GM21529 (cell line): ENCODE measurements around the gene SPATS2L.

Experiments
- ATAC-seq: cut with Tn5 transposase; IDR thresholded peaks from one replicate; pipeline ENCODE4 v1.9.1; 2021; ENCODE audit not compliant: unreplicated experiment

The SPATS2L gene

DNA sequence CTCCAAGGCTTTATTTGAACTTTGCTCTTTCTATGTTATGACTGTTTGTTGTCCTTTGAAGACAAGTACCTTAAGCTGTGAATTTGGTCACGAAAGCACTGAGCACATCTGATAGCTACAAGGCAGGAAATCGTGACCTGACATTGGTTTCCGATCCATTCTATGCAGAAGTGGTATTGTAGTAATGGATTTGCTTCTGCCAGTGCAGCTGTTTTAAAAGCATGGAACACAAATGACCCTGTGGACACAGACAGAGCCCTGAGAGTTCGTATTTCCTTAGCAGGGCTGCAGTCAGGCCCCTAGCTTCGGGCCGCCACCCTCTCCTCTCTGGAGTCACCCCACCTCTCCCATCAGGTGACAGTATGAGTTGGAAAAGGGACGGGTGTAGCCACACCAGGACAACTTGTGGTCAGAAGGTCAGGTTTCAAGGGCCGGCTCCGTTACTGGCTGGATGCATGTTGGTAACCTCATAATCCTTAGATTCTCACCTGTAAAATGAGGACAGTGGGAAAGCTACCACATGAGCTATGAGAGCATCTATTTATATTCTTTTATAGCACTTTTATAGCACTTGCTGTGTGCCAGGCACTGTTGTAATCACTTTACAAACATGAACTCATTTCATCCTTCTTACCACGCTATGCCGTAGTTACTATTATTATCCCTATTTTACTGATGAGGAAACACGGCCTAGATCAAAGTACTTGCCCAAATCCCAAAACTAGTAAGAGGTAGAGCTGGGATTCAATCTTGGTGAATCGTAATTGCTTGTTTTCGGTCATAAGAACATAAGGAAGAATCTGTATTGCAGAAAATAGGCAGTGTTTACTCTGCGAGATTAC lies 70.2 kb downstream of the SPATS2L start:
- ATAC-seq, result no peak

- no peak for ATAC-seq
These were observed 71.2 kb downstream of the SPATS2L start for GRCh38 chr2:200377355-200378336.

DNA sequence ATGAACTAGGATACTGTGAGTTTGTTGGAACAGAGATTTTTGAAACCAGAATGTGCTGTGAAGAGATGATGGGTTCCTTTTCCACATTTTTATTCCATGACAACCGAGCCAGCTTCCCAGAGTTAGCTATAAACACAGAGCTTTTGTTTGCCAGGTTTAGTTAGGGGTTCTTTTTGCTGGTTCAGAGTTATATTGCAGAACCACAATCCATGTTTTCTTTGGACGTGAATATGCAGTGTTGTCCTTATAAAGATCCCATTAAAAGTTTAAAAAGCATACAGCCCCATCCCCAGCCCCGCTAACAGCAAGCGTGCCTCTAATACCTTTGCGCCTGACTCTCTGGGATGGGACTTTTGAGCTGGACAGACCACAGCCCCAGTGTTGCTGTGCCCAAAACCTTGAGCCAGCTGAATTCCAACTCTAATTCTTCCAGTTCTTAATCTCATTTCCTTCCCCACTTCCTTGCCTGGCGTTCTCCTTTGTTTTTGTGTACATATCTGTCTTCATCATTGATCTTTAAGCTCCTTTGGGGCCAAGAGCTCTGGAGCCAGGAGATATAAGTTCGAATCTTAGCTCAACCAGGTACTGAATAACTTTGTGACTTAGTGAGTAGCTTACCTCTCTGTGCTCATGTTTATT lies 72.3 kb downstream of the SPATS2L start:
- ATAC-seq, result no peak

DNA sequence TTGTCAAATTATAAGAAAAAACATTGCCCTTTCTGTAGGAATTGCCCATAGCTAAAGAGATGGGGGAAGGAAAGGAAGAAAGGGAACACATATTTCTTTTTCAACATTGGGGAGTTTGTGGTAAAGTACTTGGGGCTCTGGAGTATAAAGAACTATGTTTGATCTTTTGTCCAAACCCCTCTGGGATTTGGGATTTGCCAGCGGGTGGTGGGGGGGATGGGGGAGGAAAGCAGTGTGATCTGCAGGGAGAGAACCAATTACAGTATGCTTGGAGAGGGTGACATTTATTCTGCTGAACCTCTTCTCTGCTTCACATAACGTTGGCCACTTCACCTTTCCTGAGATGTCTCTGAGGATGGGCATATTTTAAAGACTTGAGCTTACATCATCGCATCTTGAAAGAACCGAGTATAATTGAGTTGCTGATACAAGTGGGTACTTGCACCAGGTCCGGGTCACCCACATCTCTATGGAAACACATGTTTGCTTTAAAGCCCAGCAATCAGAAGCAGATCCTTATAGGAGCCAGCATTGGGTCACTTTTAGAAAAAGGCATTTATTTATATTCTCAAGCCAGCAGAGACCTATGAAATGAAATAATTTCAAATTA lies 73.1 kb downstream of the SPATS2L start:
- ATAC-seq, result no peak

- ATAC-seq, result no peak
These were observed 73.6 kb downstream of the SPATS2L start for GRCh38 chr2:200380091-200380561.

- ATAC-seq, result no peak
These were observed 74.5 kb downstream of the SPATS2L start for GRCh38 chr2:200380833-200381542.

DNA sequence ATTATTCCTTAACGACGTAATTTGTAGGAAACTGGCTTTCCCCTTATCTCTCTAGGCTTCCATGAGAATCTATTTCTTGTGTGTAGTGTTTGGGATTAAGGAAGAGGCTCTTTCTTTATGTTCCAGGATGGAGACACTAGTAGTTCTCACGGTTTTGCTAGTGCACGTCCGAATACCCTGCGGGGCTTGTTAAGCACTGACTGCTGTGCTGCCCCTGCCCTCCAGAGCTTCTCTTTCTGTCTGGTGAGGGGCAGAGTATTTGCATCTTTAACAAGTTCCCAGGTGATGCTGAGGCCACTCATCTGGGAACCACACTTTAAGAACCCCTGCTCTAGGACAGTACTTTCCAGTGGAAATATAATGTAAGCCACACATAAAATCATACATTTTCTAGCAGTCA lies 76.4 kb downstream of the SPATS2L start:
- no peak for ATAC-seq

GRCh38 chr2:200383380-200384110 lies 77.1 kb downstream of the SPATS2L start:
- ATAC-seq, result peak; percentile 72

GRCh38 chr2:200385063-200385635 lies 78.7 kb downstream of the SPATS2L start:
- ATAC-seq, result no peak

DNA sequence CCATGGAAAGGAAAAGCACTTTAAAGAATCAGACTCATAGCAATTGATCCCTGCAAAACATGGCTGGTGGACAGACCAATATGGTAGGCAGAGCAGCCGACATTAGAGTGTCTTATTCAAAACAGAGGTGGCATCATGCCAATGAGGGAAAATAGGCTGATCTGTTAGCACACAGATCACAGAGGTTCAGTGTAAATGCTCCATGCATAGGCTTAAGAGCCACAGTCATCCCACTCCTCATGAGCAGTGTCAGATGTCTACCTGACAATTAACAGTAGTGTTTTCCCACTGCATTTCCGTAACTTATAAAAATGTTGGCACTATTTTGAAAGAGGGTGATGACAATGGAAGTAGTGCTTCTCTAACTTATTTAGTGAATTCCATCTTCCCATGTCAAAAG lies 86.7 kb downstream of the SPATS2L start:
- no peak for ATAC-seq

GRCh38 chr2:200394045-200394444 lies 87.6 kb downstream of the SPATS2L start:
- ATAC-seq, result no peak

DNA sequence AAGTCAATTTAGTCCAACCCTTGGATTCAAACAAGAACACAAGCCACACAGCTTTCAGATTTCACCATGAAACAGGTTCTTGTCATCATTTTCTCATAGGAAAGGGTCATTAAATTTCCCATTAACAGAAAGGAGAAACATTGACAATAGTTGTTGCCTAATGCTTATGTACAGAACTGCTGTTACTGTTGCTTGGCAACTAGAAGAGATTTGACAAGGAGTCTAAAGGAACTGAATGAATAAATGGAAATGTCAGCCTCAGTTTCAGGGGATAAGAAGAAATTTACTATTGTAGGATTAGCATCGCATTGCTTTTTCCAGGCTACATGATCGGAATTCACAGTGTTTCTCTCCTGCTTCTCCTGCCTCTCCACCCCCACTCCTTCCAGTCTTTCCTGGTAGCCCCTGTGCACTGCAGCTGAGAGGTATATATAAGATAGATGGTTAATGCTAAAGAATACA lies 90.3 kb downstream of the SPATS2L start:
- ATAC-seq, result no peak

DNA sequence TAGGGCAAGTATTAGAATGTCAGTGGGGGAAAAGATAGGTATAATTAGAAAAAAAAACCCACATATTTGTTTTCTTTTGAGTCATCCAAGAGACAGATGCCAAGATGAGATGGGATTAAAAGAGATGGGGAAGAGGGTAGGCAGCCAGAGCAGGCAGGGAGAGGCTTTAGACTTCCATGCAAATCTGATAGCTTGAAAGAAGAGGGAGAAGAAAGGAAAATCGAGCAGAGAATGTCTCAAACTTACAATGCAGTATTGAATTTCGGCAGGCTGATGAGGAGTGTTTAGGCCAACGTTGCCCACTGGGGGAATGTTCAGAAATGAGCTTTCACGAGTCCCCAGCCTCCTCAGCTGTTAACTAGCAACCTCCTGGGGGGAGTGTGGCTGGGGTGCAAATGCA lies 91.3 kb downstream of the SPATS2L start:
- no peak for ATAC-seq

DNA sequence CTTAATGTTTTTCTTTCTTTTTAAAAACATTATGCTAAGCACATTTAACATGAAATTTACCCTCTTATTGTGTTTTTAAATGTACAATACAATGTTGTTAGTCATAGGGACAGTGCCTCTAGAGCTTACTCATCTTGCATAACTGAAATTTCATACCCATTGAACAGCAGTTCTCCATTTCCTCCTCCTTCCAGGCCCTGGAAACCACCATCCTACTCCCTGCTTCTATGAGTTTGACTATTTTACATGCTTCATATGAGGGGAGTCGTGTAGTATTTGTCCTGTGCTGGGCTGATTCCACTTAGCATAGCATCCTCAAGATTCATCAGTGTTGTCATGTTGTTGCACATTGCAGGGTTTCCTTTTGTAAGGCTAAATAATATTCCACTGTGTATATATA lies 92.6 kb downstream of the SPATS2L start:
- ATAC-seq, result no peak

DNA sequence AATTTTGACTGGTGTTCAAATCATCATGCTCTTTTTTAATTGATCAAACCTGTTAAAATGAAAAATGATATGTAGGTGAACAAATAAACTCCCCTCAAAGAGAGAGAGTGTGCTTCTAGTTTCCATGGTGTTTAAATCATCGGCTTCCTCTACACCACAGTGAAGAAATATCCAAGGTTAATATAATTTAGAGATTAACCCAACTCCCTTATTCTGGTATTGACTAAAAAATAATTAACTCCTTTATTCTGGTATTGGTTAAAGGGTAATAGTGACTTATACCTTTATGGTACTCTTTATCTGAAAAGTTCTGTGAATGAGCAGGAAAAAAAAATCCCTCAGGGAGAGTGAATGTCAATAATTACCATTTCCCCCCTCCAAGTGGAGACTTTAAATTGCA lies 93.1 kb downstream of the SPATS2L start:
- no peak for ATAC-seq

DNA sequence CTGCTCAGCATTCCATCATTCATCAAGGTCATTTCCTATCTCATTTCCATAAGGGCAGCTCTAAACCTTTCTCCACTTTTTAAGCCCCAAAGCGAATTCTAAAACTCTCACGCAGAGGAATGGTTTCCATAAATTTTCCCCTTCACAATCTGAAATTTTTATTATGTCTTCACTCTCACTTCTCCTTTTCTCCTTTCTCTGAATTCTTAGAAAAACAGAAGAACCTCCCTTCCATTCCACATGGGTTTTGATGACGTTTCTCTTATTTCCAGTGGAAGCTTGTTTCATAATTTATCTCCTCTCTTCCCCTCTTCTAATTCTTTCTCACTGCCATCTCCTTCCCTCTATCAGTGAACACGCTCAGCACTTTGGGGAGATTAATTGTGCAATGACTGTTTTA lies 97.3 kb downstream of the SPATS2L start:
- ATAC-seq, result no peak

DNA sequence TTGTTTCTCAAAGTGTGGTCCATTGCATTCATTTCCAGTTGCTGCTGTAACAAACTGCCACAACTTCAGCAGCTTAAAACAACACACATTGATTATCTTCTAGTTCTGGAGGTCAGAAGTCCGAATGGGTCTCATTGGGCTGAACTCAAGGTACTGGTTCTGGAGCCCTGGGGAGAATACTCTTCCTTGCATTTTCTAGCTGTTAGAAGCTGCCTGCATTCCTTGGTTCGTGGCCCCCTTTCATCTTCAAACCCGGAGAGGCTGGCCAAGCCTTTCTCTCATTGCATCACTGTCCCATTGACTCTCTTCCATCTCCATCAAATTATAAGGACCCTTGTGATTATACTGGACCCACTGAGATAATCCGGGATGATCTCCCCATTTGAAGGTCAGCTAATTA lies 98.1 kb downstream of the SPATS2L start:
- no peak for ATAC-seq

DNA sequence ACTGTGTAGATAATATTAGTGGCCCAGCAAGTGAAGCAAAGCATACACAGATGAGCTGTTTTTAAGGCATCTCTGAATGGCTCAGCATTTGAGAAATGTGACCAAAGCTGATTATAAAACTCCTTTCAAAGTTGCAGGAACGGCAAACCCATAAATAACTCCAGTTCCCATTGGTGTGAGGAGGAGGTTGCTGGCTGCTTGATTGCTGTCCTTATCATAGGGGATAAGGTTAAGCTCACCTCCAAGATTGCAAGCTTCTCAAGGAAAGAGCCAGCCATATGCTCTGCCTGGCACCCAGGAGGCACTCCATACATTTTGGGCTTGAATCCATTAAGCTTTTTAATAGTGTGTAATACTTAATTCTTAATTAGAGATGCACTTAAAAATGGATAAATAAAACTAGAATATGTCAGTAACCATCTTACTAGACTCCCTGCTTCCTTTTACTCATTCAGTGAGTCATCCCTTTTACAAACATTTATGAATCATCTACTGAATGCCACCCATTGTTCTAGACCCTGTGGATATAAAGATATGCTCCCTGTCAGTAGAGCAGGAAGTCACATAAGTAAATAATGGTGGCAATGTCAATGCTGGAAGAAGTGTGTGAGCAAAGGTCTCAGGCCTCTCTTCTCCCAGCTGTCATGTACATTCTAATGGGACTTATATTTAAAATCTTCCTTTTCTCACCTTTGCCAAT lies 99.3 kb downstream of the SPATS2L start:
- peak; percentile 43 for ATAC-seq
